ENCODE data around the gene ABHD2.
"Not testable (repeated sequence)": the region's sequence is repeated elsewhere in the genome, so short reads cannot be mapped to it uniquely, and the experiment has no call there.

Gene ABHD2

DNA sequence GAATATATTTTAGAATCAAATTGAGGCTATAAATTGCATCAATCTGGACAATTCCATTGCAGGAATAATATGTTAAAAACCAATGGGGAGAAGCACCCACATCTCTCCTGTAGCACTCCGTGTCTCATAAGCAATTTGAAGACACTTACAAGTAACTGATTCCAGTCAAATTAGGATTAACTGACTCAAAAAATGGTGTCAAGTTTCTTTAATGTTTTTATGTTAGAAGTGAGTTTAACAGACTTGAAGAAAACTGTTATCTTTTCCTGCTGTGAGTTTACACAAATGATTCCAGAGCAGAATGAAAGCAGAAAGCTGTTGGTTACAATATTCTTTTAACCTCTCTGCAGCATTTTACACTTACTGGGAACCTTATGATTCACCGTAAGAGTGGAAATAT, 109.9 kb downstream of the ABHD2 start:
- DNase-seq: no peak

- DNase-seq: no peak
Observed at GRCh38 chr15:89198934-89199333, 110.7 kb downstream of the ABHD2 start.

DNA sequence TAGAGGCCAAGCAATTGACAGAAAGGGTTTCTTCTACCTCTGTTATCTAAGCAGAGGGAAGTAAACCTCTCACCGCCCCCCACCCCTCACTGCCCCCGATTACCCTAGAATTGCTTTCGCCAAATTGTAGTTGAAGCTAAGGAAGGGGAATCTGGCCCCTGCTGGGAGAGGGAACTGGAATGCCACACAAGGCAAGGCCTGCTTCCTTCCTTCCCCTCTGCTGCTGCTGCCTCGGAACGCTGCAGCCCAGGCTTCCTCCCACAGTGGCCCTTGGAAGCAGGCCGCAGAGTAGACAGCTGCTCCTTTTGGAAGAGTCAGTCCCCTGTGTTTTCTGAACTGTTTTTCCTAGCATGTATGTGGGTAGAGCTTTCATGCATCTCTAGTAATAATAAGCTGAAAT, 111.5 kb downstream of the ABHD2 start:
- no peak for DNase-seq

GRCh38 chr15:89200182-89200581, 111.9 kb downstream of the ABHD2 start:
- no peak for DNase-seq

DNA sequence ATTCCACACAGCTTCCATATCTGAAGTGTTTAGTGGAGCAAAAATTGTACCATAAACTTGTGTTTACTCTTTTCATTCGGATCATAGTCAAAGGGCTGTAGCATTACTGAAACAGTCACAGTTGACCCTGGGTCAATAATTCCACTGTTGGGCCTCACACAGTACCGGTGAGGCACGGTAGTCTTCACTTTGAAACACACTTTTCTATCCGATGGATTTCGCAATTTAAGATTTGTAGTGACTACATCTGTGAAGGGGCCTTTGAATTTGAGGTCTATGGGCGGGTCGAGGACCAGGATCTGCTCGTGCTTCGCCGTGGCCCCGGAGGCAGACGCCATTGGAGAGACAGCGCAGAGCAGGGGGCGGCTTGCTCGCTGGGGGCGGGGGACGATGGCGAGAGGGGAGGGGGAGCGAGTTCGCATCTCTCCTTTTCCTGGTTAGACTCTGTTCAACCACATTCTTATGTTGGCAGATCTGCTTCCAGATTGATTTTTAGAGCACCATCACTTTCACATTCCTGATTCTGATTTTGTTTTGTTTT, 113.3 kb downstream of the ABHD2 start:
- no peak for DNase-seq

DNA sequence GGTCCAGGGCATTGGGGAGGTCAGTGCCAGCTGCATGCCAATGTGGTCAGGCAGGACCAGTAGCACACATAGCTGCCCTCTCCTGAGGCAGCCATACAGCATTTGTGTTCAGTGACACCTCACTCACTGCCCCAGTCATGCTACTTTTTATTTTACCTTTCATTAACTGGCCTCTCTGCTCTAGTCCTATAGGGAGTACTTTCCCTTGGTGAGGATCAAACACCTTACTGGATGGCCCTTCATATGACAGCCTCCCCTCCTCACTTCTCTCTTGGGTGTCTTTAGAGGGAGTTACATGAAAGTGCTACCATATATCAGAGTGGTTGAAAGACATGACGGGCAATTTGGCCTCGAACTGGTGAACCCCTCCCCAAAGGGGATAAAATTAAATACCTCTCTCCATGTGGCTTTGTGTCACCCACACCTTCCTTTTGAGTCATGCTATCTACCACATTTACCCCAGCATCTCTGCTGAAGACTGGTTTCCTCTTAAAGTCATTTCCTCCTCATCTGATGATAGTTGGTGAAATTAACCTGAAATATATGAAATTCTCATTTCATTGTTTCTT, 115.5 kb downstream of the ABHD2 start:
- DNase-seq: no peak

DNA sequence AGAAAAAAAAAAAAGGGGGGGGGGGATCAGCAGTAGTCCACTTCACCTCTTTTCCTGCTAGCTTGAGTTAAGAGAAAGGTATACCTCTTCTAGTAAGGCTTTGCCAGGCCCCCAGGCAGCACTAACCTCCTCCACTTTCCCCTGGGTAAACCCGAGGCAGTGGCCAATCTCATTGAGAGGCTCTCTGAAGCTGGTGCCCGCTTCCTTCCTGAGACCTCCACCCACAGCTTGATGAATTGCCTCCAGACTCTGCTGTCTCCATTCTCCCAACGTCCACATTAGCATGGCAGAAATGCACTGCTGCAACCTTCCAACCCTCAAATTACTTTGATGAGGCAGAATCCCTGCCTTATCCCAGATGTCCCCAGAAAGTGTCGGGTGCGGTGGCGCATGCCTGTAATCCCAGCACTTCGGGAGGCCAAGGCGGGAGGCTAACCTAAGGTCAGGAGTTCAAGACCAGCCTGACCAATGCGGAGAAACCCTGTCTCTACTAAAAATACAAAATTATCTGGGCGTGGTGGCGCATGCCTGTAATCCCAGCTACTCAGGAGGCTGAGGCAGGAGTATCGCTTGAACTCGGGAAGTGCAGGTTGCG, 117.8 kb downstream of the ABHD2 start:
- DNase-seq: no peak

DNA sequence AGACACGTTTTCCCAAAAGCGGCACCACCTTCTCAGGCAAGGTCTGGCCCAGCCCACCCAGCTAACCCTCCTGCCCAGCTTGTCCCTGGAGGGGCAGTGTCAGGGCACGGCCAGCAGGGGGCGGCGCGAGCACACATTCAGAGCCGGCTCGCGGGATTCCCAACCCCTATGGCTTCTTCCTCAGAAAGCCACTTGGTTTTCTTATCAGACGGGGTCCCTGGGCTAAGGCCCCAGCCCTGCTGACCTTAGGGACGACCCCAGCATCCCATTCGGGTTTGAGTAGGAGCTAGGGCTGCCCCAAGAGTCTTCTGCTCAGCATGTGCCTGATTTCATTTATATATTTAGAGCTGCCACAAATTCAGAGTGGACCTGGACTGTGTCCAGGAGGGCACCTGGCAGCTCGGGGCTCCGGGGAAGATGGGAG, 118.7 kb downstream of the ABHD2 start:
- DNase-seq: peak; percentile 67

GRCh38 chr15:89208256-89208655, 120.0 kb downstream of the ABHD2 start:
- DNase-seq: no peak

DNA sequence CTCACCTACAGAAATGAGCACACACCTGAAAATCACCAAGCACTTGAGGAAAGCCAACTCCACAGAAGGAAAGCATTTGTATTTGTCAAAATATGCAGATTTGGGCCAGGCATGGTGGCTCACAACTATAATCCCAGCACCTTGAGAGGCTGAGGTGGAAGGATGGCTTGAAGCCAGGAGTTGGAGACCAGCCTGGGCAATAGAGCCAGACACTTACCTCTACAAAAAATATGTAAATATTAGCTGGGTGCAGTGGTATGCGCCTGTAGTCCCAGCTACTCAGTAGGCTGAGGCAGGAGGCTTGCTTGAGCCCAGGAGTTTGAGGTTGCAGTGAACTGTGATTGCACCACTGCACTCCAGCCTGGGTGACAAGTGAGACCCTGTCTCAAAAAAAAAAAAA, 120.8 kb downstream of the ABHD2 start:
- no peak for DNase-seq

GRCh38 chr15:89211678-89212170, 123.5 kb downstream of the ABHD2 start:
- DNase-seq: no peak

DNA sequence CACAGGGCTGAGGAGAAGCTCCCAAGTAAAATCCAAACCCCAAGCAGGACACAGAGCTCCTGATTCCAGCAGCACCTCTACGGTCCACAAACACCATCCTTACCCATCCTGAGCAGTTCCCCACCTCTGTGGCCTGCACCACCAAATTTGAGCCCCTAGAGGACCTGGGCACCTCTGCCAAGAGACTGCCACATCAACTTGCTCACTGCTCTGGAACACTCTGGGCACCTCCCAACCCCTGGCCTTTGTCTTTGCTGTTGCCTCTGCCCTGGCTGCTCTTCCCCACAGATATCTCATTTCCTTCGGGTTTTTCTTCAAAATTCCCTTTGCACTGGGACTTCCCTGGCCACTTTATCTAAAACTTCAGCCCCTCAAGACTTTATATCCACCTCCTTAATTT, 127.4 kb downstream of the ABHD2 start:
- DNase-seq: no peak

DNA sequence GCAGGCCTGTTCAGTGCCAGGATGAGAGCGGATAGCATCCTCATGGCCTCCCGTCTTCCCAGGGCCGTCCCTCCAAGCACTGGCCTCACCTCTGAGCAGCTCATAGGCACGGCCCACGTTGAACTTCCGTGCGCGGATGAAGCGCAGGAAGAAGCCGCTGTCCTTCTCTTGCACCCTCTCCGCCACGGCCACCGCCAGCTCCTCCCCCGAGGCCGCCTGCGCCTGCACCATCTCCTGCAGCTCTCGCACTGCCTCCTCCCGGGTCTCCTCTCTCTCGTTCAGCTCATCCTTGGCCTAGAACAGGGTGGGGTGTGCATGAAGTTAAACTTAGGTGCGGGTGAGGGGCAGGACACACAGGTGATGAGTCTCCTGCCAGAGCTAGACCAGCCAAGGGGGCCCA, 128.8 kb downstream of the ABHD2 start:
- no peak for DNase-seq

DNA sequence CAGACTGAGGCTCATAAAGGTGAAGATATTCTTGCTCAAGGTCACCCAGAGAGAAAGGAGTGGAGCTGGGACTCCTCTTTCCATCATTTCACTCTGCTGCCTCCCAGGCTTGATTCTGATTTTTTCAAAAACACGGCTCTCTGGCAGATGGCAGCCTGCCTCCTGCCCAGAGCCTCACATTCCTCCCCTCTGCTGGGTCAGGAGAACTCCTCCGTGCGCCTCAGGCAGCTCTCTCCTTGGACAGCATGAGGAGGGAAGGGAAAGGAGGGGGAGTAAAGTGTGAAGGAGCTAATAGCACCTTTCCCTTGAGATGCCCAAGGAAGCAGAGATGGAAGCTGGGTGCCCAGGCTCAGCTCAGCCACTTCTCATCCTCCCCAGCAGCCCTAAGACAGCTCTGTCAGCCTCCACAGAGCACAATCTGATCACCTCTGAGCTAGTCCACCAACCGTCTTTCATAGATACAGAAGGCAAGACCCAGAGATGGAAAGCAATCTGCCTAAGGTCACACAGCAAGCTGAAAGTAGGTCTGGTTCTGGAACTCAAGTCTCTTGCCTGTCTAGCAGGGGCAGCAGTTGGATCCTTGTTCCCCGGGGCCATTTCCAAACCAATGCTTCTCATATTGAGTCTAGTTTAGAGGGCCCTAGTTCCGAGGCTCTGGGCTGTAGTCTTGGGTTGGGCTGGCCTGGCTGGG, 129.6 kb downstream of the ABHD2 start:
- no peak for DNase-seq

GRCh38 chr15:89218531-89218930, 130.3 kb downstream of the ABHD2 start:
- no peak for DNase-seq

- DNase-seq: no peak
Observed at GRCh38 chr15:89221543-89221942, 133.3 kb downstream of the ABHD2 start, which contains the start of gene RLBP1. Gene RLBP1 (minus strand): TSS chr15:89221579. CDS start chr15:89218975, 2,604 bp downstream.

DNA sequence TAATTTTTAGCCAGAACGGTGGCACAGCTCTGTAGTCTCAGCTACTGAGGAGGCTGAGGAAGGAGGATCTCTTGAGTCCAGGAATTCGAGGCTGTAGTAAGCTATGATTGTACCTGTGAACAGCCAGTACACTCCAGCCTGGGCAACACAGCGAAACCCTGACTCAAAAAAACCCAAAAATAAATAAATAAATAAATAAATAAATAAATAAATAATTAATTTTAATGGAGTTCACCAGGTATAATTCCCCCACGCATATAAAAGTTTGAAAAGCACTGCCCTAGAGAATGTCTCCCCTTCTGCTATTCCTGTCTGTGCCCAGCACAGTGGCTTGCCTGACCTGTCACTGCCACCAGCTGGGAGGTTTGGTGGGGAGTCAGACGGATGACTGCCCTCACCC, 137.3 kb downstream of the ABHD2 start:
- no peak for DNase-seq

- no peak for DNase-seq
Observed at GRCh38 chr15:89226359-89227221, 138.3 kb downstream of the ABHD2 start.

DNA sequence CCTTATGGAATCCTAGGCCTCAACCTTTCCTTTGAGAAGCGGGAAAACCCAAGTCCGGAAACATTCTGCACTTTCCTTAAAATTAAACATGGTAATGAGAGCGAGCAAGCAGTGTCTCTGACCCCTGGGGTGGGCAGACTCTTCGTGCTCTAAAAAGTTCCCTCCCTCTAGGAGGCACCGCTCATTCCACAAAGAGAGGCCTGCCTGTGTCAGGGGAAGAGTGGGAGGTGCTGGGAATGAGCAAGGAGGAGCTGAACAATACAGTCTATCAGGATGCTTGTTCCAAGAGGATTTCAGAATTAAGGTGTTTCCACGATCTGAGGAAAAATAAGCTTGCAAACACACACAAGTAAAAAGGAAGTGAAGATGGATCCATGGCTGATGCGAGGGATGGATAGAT, 139.2 kb downstream of the ABHD2 start:
- DNase-seq: no peak

GRCh38 chr15:89230277-89230676, 142.0 kb downstream of the ABHD2 start:
- DNase-seq: no peak

DNA sequence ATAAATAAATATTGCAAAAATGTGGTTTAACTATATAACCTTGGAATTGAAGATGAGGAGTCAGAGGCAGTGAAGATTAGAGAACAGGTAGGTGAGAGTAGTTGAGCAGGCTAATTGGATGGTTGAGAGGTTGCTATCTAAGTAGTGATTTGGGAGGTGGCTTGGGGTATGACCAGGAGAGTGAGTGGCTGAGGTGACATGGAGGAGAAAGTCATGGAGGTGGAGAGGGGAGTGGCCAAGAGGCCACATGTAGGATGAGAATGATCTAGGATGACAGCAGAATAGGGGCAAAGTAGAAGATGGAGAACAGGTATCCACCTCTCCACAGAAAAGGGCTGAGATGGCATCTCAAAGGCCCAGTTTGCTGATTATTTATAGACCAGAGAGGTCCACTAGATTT, 143.6 kb downstream of the ABHD2 start:
- no peak for DNase-seq

- not testable (repeated sequence) for DNase-seq
Observed at GRCh38 chr15:89239883-89240810, 151.9 kb downstream of the ABHD2 start.
